GM12801 (cell line): ENCODE results near the gene PLAAT3.
A peak's percentile ranks its signal among the peaks of the same experiment; 100 is the strongest.

Experiments used
- TF ChIP-seq, protein P1 (sequence below): IDR thresholded peaks from one replicate; pipeline ENCODE4 v1.5.1; 2011; ENCODE audit warnings: control low read depth; ENCODE audit not compliant: insufficient read length; ENCODE audit errors: extremely low read depth

PLAAT3 gene

DNA sequence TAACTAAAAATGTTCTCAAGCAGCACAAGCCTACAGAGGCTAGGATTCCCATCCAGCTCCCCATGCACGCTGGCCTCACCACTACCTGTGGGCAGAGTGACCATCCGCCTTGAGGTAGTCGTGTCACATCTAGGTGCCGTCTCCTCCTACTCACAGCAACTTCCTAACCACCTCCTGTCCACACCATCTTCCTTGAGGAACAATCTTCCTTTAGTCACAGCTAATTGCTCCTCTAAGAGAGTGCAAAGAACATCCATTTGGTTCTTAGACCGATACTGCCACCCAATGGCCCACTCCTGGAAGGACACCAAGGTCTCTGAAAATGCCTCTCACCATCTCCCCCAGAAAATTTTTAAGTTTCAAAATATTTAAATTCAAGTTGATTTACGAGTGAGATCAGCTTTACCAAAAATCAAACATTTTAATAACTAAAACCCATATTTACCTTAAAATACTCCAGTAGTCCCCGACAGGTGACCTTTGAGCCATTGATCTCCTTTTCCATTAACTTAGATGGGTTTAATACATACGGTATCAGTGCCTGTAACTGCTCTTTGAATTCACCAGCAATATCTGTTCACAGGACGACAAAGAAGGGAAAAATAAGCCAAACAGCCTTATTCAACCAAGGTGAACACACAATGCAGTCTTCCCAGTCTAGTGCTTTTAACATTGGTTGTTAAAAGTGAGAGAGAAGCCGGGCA is 21.7 kb upstream of the PLAAT3 start:
- TF ChIP-seq, protein P1, sequence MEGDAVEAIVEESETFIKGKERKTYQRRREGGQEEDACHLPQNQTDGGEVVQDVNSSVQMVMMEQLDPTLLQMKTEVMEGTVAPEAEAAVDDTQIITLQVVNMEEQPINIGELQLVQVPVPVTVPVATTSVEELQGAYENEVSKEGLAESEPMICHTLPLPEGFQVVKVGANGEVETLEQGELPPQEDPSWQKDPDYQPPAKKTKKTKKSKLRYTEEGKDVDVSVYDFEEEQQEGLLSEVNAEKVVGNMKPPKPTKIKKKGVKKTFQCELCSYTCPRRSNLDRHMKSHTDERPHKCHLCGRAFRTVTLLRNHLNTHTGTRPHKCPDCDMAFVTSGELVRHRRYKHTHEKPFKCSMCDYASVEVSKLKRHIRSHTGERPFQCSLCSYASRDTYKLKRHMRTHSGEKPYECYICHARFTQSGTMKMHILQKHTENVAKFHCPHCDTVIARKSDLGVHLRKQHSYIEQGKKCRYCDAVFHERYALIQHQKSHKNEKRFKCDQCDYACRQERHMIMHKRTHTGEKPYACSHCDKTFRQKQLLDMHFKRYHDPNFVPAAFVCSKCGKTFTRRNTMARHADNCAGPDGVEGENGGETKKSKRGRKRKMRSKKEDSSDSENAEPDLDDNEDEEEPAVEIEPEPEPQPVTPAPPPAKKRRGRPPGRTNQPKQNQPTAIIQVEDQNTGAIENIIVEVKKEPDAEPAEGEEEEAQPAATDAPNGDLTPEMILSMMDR, result peak; percentile 13

GRCh38 chr11:63629426-63629825 is 15.2 kb upstream of the PLAAT3 start:
- TF ChIP-seq, protein P1, result no peak

GRCh38 chr11:63623513-63624140 is 9.4 kb upstream of the PLAAT3 start:
- TF ChIP-seq, protein P1, result no peak

DNA sequence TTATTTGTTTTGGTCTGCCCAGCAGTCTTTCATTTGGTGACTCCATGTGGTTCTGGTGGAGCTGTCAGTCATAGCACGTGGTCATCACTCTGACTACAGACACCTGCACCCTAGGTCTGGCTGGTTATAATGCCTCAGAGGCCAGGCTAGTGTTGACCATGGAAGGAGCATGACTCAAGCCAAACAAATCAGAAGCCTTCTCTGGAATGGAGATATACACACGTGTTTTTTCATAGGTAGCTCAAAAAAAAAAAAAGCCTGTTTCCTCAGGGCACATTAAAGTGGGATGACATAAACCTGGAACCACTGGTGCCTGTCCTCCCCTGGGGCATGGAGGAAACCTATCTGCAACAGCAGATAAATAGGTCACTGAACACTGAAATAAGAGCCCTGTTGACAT is 8.1 kb upstream of the PLAAT3 start:
- TF ChIP-seq, protein P1, result no peak

- TF ChIP-seq, protein P1, result no peak
Observed at GRCh38 chr11:63621071-63621470, 6.8 kb upstream of the PLAAT3 start.

GRCh38 chr11:63619967-63620366 is 5.7 kb upstream of the PLAAT3 start:
- TF ChIP-seq, protein P1, result no peak

- TF ChIP-seq, protein P1, result no peak
Observed at GRCh38 chr11:63616953-63617352, 2.7 kb upstream of the PLAAT3 start.
